Osteoblast (primary cell): Measurements from ENCODE around the gene C4A. TPM values are rescaled to one million over a fixed set of nuclear protein-coding genes. Genes with fewer than 3 reads are reported as not detected.
"Not testable (repeated sequence)": the region's sequence is repeated elsewhere in the genome, so short reads cannot be mapped to it uniquely, and the experiment has no call there.

ENCODE experiments used
- DNase-seq: peaks from one replicate; pipeline ENCODE4 v3.0.0; 2011; ENCODE audit warnings: low spot score, mixed read lengths; ENCODE audit not compliant: insufficient read length; ENCODE audit errors: missing footprints
- H2AFZ ChIP-seq: 2 replicates; pipeline ENCODE4 v1.6.0; 2011; ENCODE audit warnings: mild to moderate bottlenecking, low read length
- H3K27ac ChIP-seq: 2 replicates; pipeline ENCODE4 v1.5.1; 2011; ENCODE audit warnings: mild to moderate bottlenecking, low read depth, low read length, moderate library complexity
- H3K27me3 ChIP-seq: 2 replicates; pipeline ENCODE4 v1.6.0; 2012; ENCODE audit warnings: mild to moderate bottlenecking, control low read depth, inconsistent platforms, low read length, moderate library complexity; ENCODE audit not compliant: insufficient read depth
- H3K36me3 ChIP-seq: 2 replicates; pipeline ENCODE4 v1.5.1; 2011; ENCODE audit warnings: mild to moderate bottlenecking, low read length, control low read depth, moderate library complexity; ENCODE audit not compliant: insufficient read depth
- H3K4me1 ChIP-seq: 2 replicates; pipeline ENCODE4 v1.5.1; 2011; ENCODE audit warnings: mild to moderate bottlenecking, low read length, control low read depth, moderate library complexity; ENCODE audit not compliant: insufficient read depth
- H3K4me2 ChIP-seq: 2 replicates; pipeline ENCODE4 v1.6.0; 2011; ENCODE audit warnings: mild to moderate bottlenecking, low read length; ENCODE audit not compliant: insufficient read depth
- H3K4me3 ChIP-seq: fragments of 200-600 bp; sonication (generic); 3 replicates; pipeline ENCODE4 v1.5.1; 2012; ENCODE audit warnings: mild to moderate bottlenecking, low read length, inconsistent platforms; ENCODE audit not compliant: insufficient read depth
- H3K79me2 ChIP-seq: 2 replicates; pipeline ENCODE4 v1.6.0; 2012; ENCODE audit warnings: mild to moderate bottlenecking, low read length, control low read depth, inconsistent platforms; ENCODE audit not compliant: insufficient read depth
- H3K9me3 ChIP-seq: 2 replicates; pipeline ENCODE4 v1.5.1; 2011; ENCODE audit warnings: low read depth, low read length, control low read depth
- H4K20me1 ChIP-seq: 2 replicates; pipeline ENCODE4 v1.6.0; 2012; ENCODE audit warnings: mild to moderate bottlenecking, low read length, control low read depth; ENCODE audit not compliant: insufficient read depth
- CTCF ChIP-seq: IDR thresholded peaks from 2 replicates; pipeline ENCODE4 v1.5.1; 2011; ENCODE audit warnings: mild to moderate bottlenecking, low read depth, low read length, moderate library complexity; ENCODE audit errors: extremely low read depth
- total RNA-seq: library from RNA; depleted of rRNA; stranded (reverse); fragments of >200 nt; gene quantifications from 2 replicates; pipeline ENCODE4 v1.2.3, GENCODE V29; 2012

The C4A gene
- 7.2 and 8.3 TPM in 2 replicates for total RNA-seq

DNA sequence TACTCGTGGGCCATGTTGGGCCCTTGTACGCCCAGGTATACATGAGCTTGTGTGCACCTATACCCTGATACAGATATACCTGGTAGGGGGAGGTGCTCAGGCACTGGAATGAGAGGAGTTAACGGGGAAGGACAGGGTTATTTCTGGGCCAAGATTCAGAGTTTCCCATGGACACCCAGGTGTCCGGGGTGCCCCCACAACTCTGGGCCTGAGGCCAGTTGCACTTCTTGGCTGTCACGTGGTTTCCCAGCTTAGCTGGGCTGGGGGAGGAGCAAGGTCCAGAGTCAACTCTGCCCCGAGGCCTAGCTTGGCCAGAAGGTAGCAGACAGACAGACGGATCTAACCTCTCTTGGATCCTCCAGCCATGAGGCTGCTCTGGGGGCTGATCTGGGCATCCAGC lies at the start of gene C4A:
TSS of gene C4A (plus strand) at position 314 of the 400 bp plus-strand sequence. CDS start at position 365, 51 bp downstream.
- H4K20me1 ChIP-seq, H3K27me3 ChIP-seq, DNase-seq, H3K9me3 ChIP-seq, H3K4me2 ChIP-seq, H2AFZ ChIP-seq, H3K4me3 ChIP-seq, H3K79me2 ChIP-seq, H3K4me1 ChIP-seq, H3K36me3 ChIP-seq, H3K27ac ChIP-seq: not testable (repeated sequence)

GRCh38 chr6:31932137-31932536 lies 49.7 kb upstream of the C4A start:
- H3K27me3 ChIP-seq, H3K36me3 ChIP-seq, H3K79me2 ChIP-seq, H3K9me3 ChIP-seq, H4K20me1 ChIP-seq, H3K4me3 ChIP-seq, H3K27ac ChIP-seq, DNase-seq, H2AFZ ChIP-seq, H3K4me2 ChIP-seq, H3K4me1 ChIP-seq: not testable (repeated sequence)

DNA sequence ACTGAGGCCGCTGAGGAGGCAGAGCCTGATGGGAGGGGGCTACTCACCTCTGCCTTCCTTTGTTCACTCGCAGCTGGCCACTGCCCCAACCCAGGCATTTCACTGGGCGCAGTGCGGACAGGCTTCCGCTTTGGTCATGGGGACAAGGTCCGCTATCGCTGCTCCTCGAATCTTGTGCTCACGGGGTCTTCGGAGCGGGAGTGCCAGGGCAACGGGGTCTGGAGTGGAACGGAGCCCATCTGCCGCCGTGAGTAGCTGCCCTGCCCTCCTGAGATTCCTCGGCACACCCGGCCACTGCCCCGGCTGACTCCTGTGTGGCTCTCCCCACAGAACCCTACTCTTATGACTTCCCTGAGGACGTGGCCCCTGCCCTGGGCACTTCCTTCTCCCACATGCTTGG lies 48.3 kb upstream of the C4A start:
- Histone ChIP-seq H3K9me3 (no peaks in the 10 kb centered on the region), H3K27me3 (peaks cover 8% of the 10 kb centered on the region), H4K20me1 (no peaks in the 10 kb centered on the region), H3K27ac (no peak overlapping the region), H3K36me3 (no peaks in the 10 kb centered on the region), H3K4me3 (no peak overlapping the region), H3K79me2 (no peaks in the 10 kb centered on the region), H2AFZ (no peak overlapping the region), H3K4me1 (no peaks in the 10 kb centered on the region), H3K4me2 (no peak overlapping the region)
- no peak for TF ChIP-seq CTCF
- no peak for DNase-seq

- H2AFZ ChIP-seq = no peak overlapping the region
- H3K4me2 ChIP-seq = no peak overlapping the region
- no peaks in the 10 kb centered on the region for H3K79me2 ChIP-seq
- H3K4me1 ChIP-seq = peaks cover 1% of the 10 kb centered on the region
- H3K27me3 ChIP-seq = peaks cover 8% of the 10 kb centered on the region
- TF ChIP-seq CTCF = no peak
- no peaks in the 10 kb centered on the region for H3K9me3 ChIP-seq
- no peak overlapping the region for H3K27ac ChIP-seq
- DNase-seq = no peak
- no peak overlapping the region for H3K4me3 ChIP-seq
- no peaks in the 10 kb centered on the region for H4K20me1 ChIP-seq
- no peaks in the 10 kb centered on the region for H3K36me3 ChIP-seq
Observed at GRCh38 chr6:31935021-31935420, 46.8 kb upstream of the C4A start.

GRCh38 chr6:31935823-31936222 lies 46.0 kb upstream of the C4A start:
- no peak overlapping the region for H2AFZ ChIP-seq
- H3K4me2 ChIP-seq = no peak overlapping the region
- no peak for TF ChIP-seq CTCF
- H3K9me3 ChIP-seq = no peaks in the 10 kb centered on the region
- H3K79me2 ChIP-seq = no peaks in the 10 kb centered on the region
- H3K4me3 ChIP-seq = no peak overlapping the region
- peaks cover 8% of the 10 kb centered on the region for H3K27me3 ChIP-seq
- no peaks in the 10 kb centered on the region for H4K20me1 ChIP-seq
- no peak for DNase-seq
- H3K4me1 ChIP-seq = peaks cover 3% of the 10 kb centered on the region
- H3K27ac ChIP-seq = no peak overlapping the region
- no peaks in the 10 kb centered on the region for H3K36me3 ChIP-seq
